H1 (cell line): ENCODE measurements around the gene SMIM24. TPM values are rescaled to one million over a fixed set of nuclear protein-coding genes. Genes with fewer than 3 reads are reported as not detected.

Experiments used
- CTCF ChIA-PET: fragments of 300-600 bp; sonication (Branson Sonifier 250); formaldehyde crosslinking; loops from one replicate; lab custom pipeline; 2021; ENCODE audit not compliant: partially characterized antibody; lab: Charles Lee
- POLR2A ChIA-PET: fragments of 300-600 bp; sonication (Branson Sonifier 250); formaldehyde crosslinking; loops from one replicate; lab custom pipeline; 2021; ENCODE audit warnings: inconsistent platforms; ENCODE audit not compliant: partially characterized antibody; lab: Charles Lee
- DNase-seq, 2 experiments: peaks; one replicate each; pipeline versions ENCODE4 v3.0.0 to v3.0.0-alpha.2; 2010 to 2022; ENCODE audit warnings: low spot score in 2 of 2, low read depth in 1 of 2, mixed read lengths in 1 of 2
- FAIRE-seq: peaks from 2 replicates; lab custom pipeline; 2011; peaks lifted over from hg19 to GRCh38; lab: Jason Lieb, UNC
- H2AFZ ChIP-seq: 2 replicates; pipeline ENCODE4 v1.8.1; 2012; ENCODE audit warnings: low read length, inconsistent platforms
- H2AK5ac ChIP-seq: 2 replicates; pipeline ENCODE4 v1.6.1; 2013; ENCODE audit warnings: low read depth, low read length
- H2BK120ac ChIP-seq: replicated peaks from 2 replicates; pipeline ENCODE3; 2013; ENCODE audit warnings: low read depth, low read length, inconsistent platforms
- H2BK12ac ChIP-seq: 2 replicates; pipeline ENCODE4 v1.6.1; 2013; ENCODE audit warnings: low read depth, low read length
- H2BK15ac ChIP-seq: 2 replicates; pipeline ENCODE4 v1.6.1; 2013; ENCODE audit warnings: low read length
- H2BK20ac ChIP-seq: 2 replicates; pipeline ENCODE4 v1.6.1; 2013; ENCODE audit warnings: low read length
- H2BK5ac ChIP-seq: 2 replicates; pipeline ENCODE4 v1.6.1; 2013; ENCODE audit warnings: low read depth, low read length
- H3K14ac ChIP-seq: 2 replicates; pipeline ENCODE4 v1.6.1; 2013; ENCODE audit warnings: inconsistent platforms; ENCODE audit not compliant: insufficient read length
- H3K18ac ChIP-seq: 2 replicates; pipeline ENCODE4 v1.6.1; 2013; ENCODE audit warnings: low read length; ENCODE audit errors: extremely low read depth
- H3K23ac ChIP-seq: 2 replicates; pipeline ENCODE4 v1.6.1; 2013; ENCODE audit warnings: inconsistent platforms; ENCODE audit not compliant: insufficient read length
- H3K23me2 ChIP-seq: 2 replicates; pipeline ENCODE4 v1.6.1; 2013; ENCODE audit warnings: low read depth, low read length
- H3K27ac ChIP-seq: 2 replicates; pipeline ENCODE4 v1.6.1; 2011; ENCODE audit warnings: low read depth, low read length, inconsistent platforms
- H3K27me3 ChIP-seq, 4 experiments: replicated peaks in 1 of 4; 1 replicate in 1 of 4; 2 replicates in 3 of 4; pipeline versions ENCODE4 v1.6.1 to v1.8.1; 2011 to 2013; ENCODE audit warnings: low read length in 3 of 4, mild to moderate bottlenecking in 3 of 4, inconsistent platforms in 2 of 4, mixed read lengths in 2 of 4, moderate library complexity in 1 of 4; ENCODE audit not compliant: control insufficient read depth in 3 of 4, insufficient read depth in 3 of 4; ENCODE audit errors: extremely low read depth in 1 of 4
- H3K36me3 ChIP-seq, 4 experiments: 2 replicates each; pipeline versions ENCODE4 v1.6.1 to v1.8.1; 2011 to 2013; ENCODE audit warnings: mild to moderate bottlenecking in 4 of 4, low read length in 3 of 4, moderate library complexity in 2 of 4, control low read depth in 1 of 4, inconsistent platforms in 1 of 4; ENCODE audit not compliant: insufficient read depth in 4 of 4, control insufficient read depth in 2 of 4
- H3K4ac ChIP-seq: replicated peaks from 2 replicates; pipeline ENCODE3; 2013; ENCODE audit warnings: low read length, low read depth, mixed read lengths, inconsistent platforms; ENCODE audit not compliant: insufficient read length
- H3K4me1 ChIP-seq, 4 experiments: replicated peaks in 1 of 4; 1 replicate in 1 of 4; 2 replicates in 3 of 4; pipeline versions ENCODE4 v1.6.1 to v1.8.1; 2011 to 2013; ENCODE audit warnings: low read length in 3 of 4, inconsistent platforms in 2 of 4, mixed read lengths in 1 of 4; ENCODE audit not compliant: insufficient read depth in 4 of 4, control insufficient read depth in 3 of 4
- H3K4me2 ChIP-seq, 2 experiments: 2 replicates each; pipeline versions ENCODE4 v1.6.1 to v1.8.1; 2011 to 2013; ENCODE audit warnings: low read depth in 2 of 2, low read length in 2 of 2, control low read depth in 1 of 2, inconsistent platforms in 1 of 2, mild to moderate bottlenecking in 1 of 2; ENCODE audit not compliant: insufficient read depth in 1 of 2
- H3K4me3 ChIP-seq, 4 experiments: fragments of 200-600, 300-600 bp in 1 of 4; sonication (generic), shearing (Covaris generic), sonication (Bioruptor Twin) in 1 of 4; 2 replicates each; pipeline versions ENCODE4 v1.5.1 to v1.8.1; 2011 to 2016; ENCODE audit warnings: low read length in 4 of 4, low read depth in 3 of 4, control low read depth in 2 of 4, inconsistent platforms in 2 of 4, mild to moderate bottlenecking in 2 of 4, mixed read lengths in 1 of 4, moderate library complexity in 1 of 4; ENCODE audit not compliant: insufficient read depth in 2 of 4; ENCODE audit errors: extremely low read depth in 1 of 4
- H3K56ac ChIP-seq: replicated peaks from 2 replicates; pipeline ENCODE3; 2013; ENCODE audit warnings: low read depth, mild to moderate bottlenecking, mixed read lengths, low read length, inconsistent platforms; ENCODE audit not compliant: insufficient read length
- H3K79me1 ChIP-seq: 2 replicates; pipeline ENCODE4 v1.6.1; 2013; ENCODE audit warnings: low read depth, low read length, control low read depth
- H3K79me2 ChIP-seq, 2 experiments: 2 replicates each; pipeline versions ENCODE4 v1.6.1 to v1.8.1; 2012 to 2013; ENCODE audit warnings: low read length in 2 of 2, mild to moderate bottlenecking in 2 of 2, inconsistent platforms in 1 of 2; ENCODE audit not compliant: insufficient read depth in 2 of 2, control insufficient read depth in 1 of 2
- H3K9ac ChIP-seq, 4 experiments: replicated peaks in 1 of 4; 1 replicate in 1 of 4; 2 replicates in 3 of 4; pipeline versions ENCODE4 v1.6.1 to v1.8.1; 2011 to 2013; ENCODE audit warnings: low read depth in 3 of 4, low read length in 3 of 4, control low read depth in 2 of 4, mild to moderate bottlenecking in 2 of 4, moderate library complexity in 2 of 4, inconsistent platforms in 1 of 4; ENCODE audit errors: extremely low read depth in 1 of 4
- H3K9me3 ChIP-seq, 2 experiments: 2 replicates each; pipeline versions ENCODE4 v1.6.1 to v1.8.1; 2012 to 2013; ENCODE audit warnings: mild to moderate bottlenecking in 2 of 2, moderate library complexity in 2 of 2, control low read depth in 1 of 2, inconsistent platforms in 1 of 2, low read depth in 1 of 2, low read length in 1 of 2, mixed read lengths in 1 of 2; ENCODE audit not compliant: insufficient read depth in 2 of 2
- H4K20me1 ChIP-seq, 2 experiments: replicated peaks in 1 of 2; 2 replicates each; pipeline versions ENCODE3 to v1.8.1; 2011 to 2013; ENCODE audit warnings: inconsistent platforms in 2 of 2, low read length in 2 of 2, mild to moderate bottlenecking in 1 of 2; ENCODE audit not compliant: insufficient read depth in 2 of 2, control insufficient read depth in 1 of 2
- H4K5ac ChIP-seq: 2 replicates; pipeline ENCODE4 v1.6.1; 2013; ENCODE audit warnings: low read length, low read depth, mixed read lengths, inconsistent platforms; ENCODE audit not compliant: insufficient read length
- H4K8ac ChIP-seq: 2 replicates; pipeline ENCODE4 v1.8.0; 2013; ENCODE audit warnings: mild to moderate bottlenecking, moderate library complexity, low read length, inconsistent platforms; ENCODE audit not compliant: insufficient read depth; ENCODE audit errors: extremely low read depth
- H4K91ac ChIP-seq: replicated peaks from 2 replicates; pipeline ENCODE3; 2013; ENCODE audit warnings: low read length, mixed read lengths, inconsistent platforms; ENCODE audit not compliant: insufficient read length
- BCL11A ChIP-seq, 2 experiments: IDR thresholded peaks; one replicate each; pipeline ENCODE4 v1.6.1; 2011; ENCODE audit warnings: low read depth in 2 of 2, low read length in 2 of 2, mild to moderate bottlenecking in 2 of 2
- PHF8 ChIP-seq: fragments of 200-600 bp; sonication (generic); conservative IDR thresholded peaks from 2 replicates; pipeline ENCODE4 v1.7.1; 2012; ENCODE audit warnings: low read depth, mild to moderate bottlenecking, inconsistent platforms, low read length, moderate library complexity
- RAD21 ChIP-seq, 2 experiments: IDR thresholded peaks in 1 of 2; conservative IDR thresholded peaks in 1 of 2; 2 replicates each; pipeline ENCODE4 v1.6.1; 2011; ENCODE audit warnings: low read depth in 2 of 2, low read length in 2 of 2, improper control_type of control experiment in 1 of 2, inconsistent platforms in 1 of 2, mild to moderate bottlenecking in 1 of 2, moderate library complexity in 1 of 2
- SIRT6 ChIP-seq: IDR thresholded peaks from one replicate; pipeline ENCODE4 v1.7.1; 2012; ENCODE audit warnings: low read length, inconsistent platforms
- SRF ChIP-seq: IDR thresholded peaks from 2 replicates; pipeline ENCODE4 v1.6.1; 2011; ENCODE audit warnings: mild to moderate bottlenecking, low read depth, low read length, moderate library complexity
- TAF7 ChIP-seq: optimal IDR thresholded peaks from 2 replicates; pipeline ENCODE3; 2011; ENCODE audit warnings: low read depth, mild to moderate bottlenecking, inconsistent platforms, low read length, moderate library complexity, borderline replicate concordance
- TCF12 ChIP-seq: IDR thresholded peaks from 2 replicates; pipeline ENCODE4 v1.6.1; 2011; ENCODE audit warnings: low read depth, mild to moderate bottlenecking, low read length
- WGBS, 2 experiments: shearing (Covaris generic) in 1 of 2; methylation state at CpG; one replicate each; pipeline versions ENCODE4 v1.1.6 to v1.1.7; 2013 to 2015; ENCODE audit warnings: low lambda C conversion rate in 2 of 2, mixed read lengths in 2 of 2, inconsistent platforms in 1 of 2, low coverage in 1 of 2, missing lambda C conversion rate in 1 of 2; ENCODE audit not compliant: insufficient replicate concordance in 2 of 2, insufficient coverage in 1 of 2, insufficient read length in 1 of 2; ENCODE audit errors: extremely low coverage in 1 of 2, missing lambda C conversion rate in 1 of 2; 5-methylcytosine and 5-hydroxymethylcytosine counted together
- polyA plus RNA-seq, 7 experiments: library from polyadenylated mRNA; depleted of rRNA in 3 of 7; stranded (reverse) in 5 of 7; unstranded in 2 of 7; fragments of >200 nt in 5 of 7; fragments of 200-250 nt in 2 of 7; gene quantifications; 1 replicate in 5 of 7; 2 replicates in 1 of 7; 4 replicates in 1 of 7; pipeline versions ENCODE4 v1.2.1 to v1.2.3, GENCODE V29; 2011 to 2013; ENCODE audit warnings: missing spikeins in 2 of 7, mixed read lengths in 2 of 7
- total RNA-seq: library from RNA; stranded (reverse); fragmentation: NEBNext Ultra II Directional; extraction: Animal tissue kit (Norgen Biotek cat#: 25700); gene quantifications from 2 replicates; pipeline ENCODE4 v1.2.1, GENCODE V29; 2021
- TF ChIP-seq, protein P1 (sequence below), 3 experiments: IDR thresholded peaks; 1 replicate in 2 of 3; 2 replicates in 1 of 3; pipeline versions ENCODE4 v1.5.1 to v1.6.1; 2011; ENCODE audit warnings: low read length in 3 of 3, mild to moderate bottlenecking in 3 of 3, inconsistent platforms in 2 of 3, low read depth in 1 of 3, moderate library complexity in 1 of 3; ENCODE audit not compliant: insufficient read depth in 1 of 3; ENCODE audit errors: control extremely low read depth in 1 of 3

The SMIM24 gene
- total and polyA plus RNA-seq, 2 of the 8 experiments (the other 6 are each of a cell fraction or from before 2014, with no cell fraction given), result 3.8 to 4.5 TPM

DNA sequence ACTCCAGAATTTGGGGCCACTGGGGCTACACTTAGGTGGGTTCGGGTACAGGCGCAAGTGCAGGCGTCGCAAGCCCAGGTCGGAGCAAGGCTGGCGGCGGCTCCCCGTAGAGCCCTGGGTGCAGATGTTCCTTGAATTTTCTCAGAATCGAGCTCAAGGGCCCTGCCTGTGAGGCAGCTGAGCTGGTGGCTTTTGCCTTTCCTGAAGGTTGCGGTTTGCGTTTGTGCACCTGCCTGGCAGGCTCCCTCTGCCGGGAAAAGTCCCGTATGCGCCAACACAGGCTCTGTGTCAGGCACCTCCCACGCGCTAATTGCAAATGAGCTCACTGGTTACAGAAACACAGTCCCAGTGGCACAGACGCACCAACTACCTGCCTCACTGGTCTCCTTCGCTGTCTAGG is 14.2 kb upstream of the SMIM24 start:
- Histone ChIP-seq H2BK15ac (no peak overlapping the region), H3K18ac (no peak overlapping the region), H4K5ac (no peak overlapping the region), H2BK5ac (no peak overlapping the region; the same call in 1 of the 2 replicates), H4K91ac (no peak overlapping the region), H3K23me2 (peaks cover under 1% of the 10 kb centered on the region; the same call in 1 of the 2 replicates), H2BK20ac (no peak overlapping the region), H3K9ac (no peak overlapping the region), H3K79me1 (no peaks in the 10 kb centered on the region; the same call in none of the 2 replicates), H3K27me3 (no peaks in the 10 kb centered on the region), H3K27ac (no peak overlapping the region), H3K23ac (no peak overlapping the region), H3K79me2 (peaks cover 0 to 22% of the 10 kb centered on the region in 2 experiments; a peak in 2 of 4 replicates), H3K4me2 (no peak overlapping the region), H3K4ac (no peak overlapping the region), H2BK12ac (no peak overlapping the region), H4K8ac (no peak overlapping the region; the same call in 1 of the 2 replicates), H3K56ac (no peak overlapping the region), H2BK120ac (no peak overlapping the region), H2AFZ (no peak overlapping the region), H4K20me1 (peaks cover 1 to 8% of the 10 kb centered on the region in 2 experiments), H3K14ac (no peak overlapping the region), H3K36me3 (peaks cover 4 to 30% (median 16%) of the 10 kb centered on the region in 4 experiments; a peak in 7 of 8 replicates), H3K9me3 (no peaks in the 10 kb centered on the region), H3K4me3 (no peak overlapping the region), H2AK5ac (no peak overlapping the region), H3K4me1 (no peaks in the 10 kb centered on the region; a peak in 1 of 7 replicates)
- TF ChIP-seq SRF (no peak), RAD21 (IDR thresholded peaks at IDR 0.05 in 1 of 2, conservative IDR thresholded peaks at IDR 0.05 in 1 of 2; ENCODE audit: low read depth in 2 of 2, low read length in 2 of 2) (no peak), TCF12 (no peak), PHF8 (no peak), SIRT6 (no peak), TAF7 (no peak), BCL11A (IDR thresholded peaks at IDR 0.05; ENCODE audit: low read depth in 2 of 2, low read length in 2 of 2) (no peak)
- TF ChIP-seq, protein P1, sequence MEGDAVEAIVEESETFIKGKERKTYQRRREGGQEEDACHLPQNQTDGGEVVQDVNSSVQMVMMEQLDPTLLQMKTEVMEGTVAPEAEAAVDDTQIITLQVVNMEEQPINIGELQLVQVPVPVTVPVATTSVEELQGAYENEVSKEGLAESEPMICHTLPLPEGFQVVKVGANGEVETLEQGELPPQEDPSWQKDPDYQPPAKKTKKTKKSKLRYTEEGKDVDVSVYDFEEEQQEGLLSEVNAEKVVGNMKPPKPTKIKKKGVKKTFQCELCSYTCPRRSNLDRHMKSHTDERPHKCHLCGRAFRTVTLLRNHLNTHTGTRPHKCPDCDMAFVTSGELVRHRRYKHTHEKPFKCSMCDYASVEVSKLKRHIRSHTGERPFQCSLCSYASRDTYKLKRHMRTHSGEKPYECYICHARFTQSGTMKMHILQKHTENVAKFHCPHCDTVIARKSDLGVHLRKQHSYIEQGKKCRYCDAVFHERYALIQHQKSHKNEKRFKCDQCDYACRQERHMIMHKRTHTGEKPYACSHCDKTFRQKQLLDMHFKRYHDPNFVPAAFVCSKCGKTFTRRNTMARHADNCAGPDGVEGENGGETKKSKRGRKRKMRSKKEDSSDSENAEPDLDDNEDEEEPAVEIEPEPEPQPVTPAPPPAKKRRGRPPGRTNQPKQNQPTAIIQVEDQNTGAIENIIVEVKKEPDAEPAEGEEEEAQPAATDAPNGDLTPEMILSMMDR (IDR thresholded peaks at IDR 0.05; ENCODE audit: control extremely low read depth in 1 of 3, insufficient read depth in 1 of 3, low read depth in 1 of 3, low read length in 3 of 3), result no peak
- CTCF ChIA-PET, result interaction anchor here (0.6 to 2.5 kb wide), 4 partner anchors 8 to 242 kb away, joined by 3 to 30 read pairs (median 3); partner anchors contain the start of gene SMIM44
- no peak for DNase-seq
- 96% methylated on average over 18 of the region's 18 CpGs; no CpG with 5 or more reads in 1 of the 2 experiments for WGBS, 2 experiments
- POLR2A ChIA-PET, result interaction anchor here (0.7 to 2.2 kb wide), 6 partner anchors 9 to 203 kb away, joined by 3 to 10 read pairs (median 7); partner anchors contain the start of gene SMIM44
- no peak for FAIRE-seq
